Measurements from ENCODE around the gene OR2T2.
"Not testable (repeated sequence)": the region's sequence is repeated elsewhere in the genome, so short reads cannot be mapped to it uniquely, and the experiment has no call there.

Gene OR2T2

DNA sequence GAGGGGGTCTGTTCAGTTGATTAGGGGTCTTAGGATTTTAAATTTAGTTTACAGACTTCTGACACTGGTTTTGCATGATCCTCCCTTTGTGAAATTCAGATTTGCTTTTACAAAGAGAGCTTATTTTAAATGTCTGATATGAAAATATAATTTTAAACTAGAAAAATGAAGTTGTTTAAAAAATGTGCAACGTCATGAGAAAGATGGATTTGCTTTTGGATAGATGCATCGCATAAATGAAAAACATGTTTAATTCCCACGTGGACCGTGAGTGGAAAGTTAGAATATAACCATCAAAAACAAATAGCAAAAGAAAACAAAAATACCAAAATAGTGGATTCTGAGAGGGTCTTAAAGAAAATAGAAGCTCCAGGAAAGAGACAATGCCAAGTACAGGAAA lies 25.7 kb downstream of the OR2T2 start:
- TF ChIP-seq, protein P1, sequence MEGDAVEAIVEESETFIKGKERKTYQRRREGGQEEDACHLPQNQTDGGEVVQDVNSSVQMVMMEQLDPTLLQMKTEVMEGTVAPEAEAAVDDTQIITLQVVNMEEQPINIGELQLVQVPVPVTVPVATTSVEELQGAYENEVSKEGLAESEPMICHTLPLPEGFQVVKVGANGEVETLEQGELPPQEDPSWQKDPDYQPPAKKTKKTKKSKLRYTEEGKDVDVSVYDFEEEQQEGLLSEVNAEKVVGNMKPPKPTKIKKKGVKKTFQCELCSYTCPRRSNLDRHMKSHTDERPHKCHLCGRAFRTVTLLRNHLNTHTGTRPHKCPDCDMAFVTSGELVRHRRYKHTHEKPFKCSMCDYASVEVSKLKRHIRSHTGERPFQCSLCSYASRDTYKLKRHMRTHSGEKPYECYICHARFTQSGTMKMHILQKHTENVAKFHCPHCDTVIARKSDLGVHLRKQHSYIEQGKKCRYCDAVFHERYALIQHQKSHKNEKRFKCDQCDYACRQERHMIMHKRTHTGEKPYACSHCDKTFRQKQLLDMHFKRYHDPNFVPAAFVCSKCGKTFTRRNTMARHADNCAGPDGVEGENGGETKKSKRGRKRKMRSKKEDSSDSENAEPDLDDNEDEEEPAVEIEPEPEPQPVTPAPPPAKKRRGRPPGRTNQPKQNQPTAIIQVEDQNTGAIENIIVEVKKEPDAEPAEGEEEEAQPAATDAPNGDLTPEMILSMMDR (IDR thresholded peaks at IDR 0.05; ENCODE audit: extremely low read depth, insufficient read depth, missing control alignments): no peak
- no peak for DNase-seq (ENCODE audit: low spot score)
- in situ Hi-C loops (cut with MboI; ENCODE audit: low pct_unique_long_range_greater_than_20kb, low sequenced_read_pairs, unreplicated experiment): no loop called here

- DNase-seq (ENCODE audit: low spot score); in situ Hi-C loops (cut with MboI; ENCODE audit: low pct_unique_long_range_greater_than_20kb, low sequenced_read_pairs, unreplicated experiment): not testable (repeated sequence)
Observed at GRCh38 chr1:248472111-248472510, 26.7 kb downstream of the OR2T2 start.

- in situ Hi-C loops (cut with MboI; ENCODE audit: low pct_unique_long_range_greater_than_20kb, low sequenced_read_pairs, unreplicated experiment); DNase-seq (ENCODE audit: low spot score): not testable (repeated sequence)
Observed at GRCh38 chr1:248473051-248473450, 27.6 kb downstream of the OR2T2 start, which contains the start of gene OR2T3. Gene OR2T3 (plus strand): TSS chr1:248473351. CDS start chr1:248473351, 0 bp downstream.

- DNase-seq (ENCODE audit: low spot score); in situ Hi-C loops (cut with MboI; ENCODE audit: low pct_unique_long_range_greater_than_20kb, low sequenced_read_pairs, unreplicated experiment): not testable (repeated sequence)
Observed at GRCh38 chr1:248475660-248476059, 30.2 kb downstream of the OR2T2 start.

DNA sequence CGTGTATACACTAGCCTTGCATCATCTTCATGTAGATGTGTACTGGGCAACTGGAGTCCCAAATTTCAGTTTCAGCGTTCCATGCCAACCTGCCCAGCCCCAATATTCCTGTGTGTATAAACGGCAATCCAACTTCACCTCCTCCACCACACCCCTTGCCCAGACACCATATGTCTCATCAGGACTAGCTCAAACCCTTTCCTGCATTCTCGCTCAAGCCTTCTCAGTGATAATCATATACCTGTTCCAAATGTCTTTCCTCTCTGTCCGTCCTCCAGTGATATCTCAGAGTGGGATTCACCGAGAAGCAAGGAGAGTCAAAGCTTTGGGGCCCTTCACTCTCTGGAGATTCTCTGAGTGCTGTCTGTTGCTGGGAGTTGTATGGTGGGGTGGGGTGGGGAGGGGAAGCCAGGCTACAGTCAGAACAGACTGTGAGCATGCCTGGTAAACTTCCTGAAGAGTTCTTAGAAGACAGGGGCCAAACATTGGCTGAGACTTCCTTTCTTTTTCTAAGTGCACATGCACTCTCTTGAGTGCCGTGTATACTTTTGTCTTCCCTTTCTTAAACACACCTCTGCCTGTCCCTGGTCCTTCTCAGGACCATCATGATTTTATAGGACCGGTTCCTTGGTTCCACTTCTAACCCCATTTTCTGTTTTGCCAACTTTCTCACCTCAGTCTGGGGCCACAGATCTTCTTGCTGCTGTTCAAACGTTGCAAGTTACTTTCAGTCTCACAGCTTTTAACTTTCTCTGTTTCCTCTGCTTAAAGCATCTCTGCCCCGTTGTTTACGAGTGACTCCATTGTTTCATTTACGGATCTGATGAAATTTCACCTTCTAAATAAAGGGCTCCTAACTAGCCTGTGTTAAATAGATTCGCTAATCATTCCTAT lies 36.5 kb downstream of the OR2T2 start:
- in situ Hi-C loops (cut with MboI; ENCODE audit: low pct_unique_long_range_greater_than_20kb, low sequenced_read_pairs, unreplicated experiment): not testable (repeated sequence)
- peak; percentile 9 for DNase-seq (ENCODE audit: low spot score)

- in situ Hi-C loops (cut with MboI; ENCODE audit: low pct_unique_long_range_greater_than_20kb, low sequenced_read_pairs, unreplicated experiment); DNase-seq (ENCODE audit: low spot score): not testable (repeated sequence)
Observed at GRCh38 chr1:248488289-248488688, 42.9 kb downstream of the OR2T2 start, which contains the start of gene OR2T5. Gene OR2T5 (plus strand): TSS chr1:248488589. CDS start chr1:248488589, 0 bp downstream.

- DNase-seq (ENCODE audit: low spot score); in situ Hi-C loops (cut with MboI; ENCODE audit: low pct_unique_long_range_greater_than_20kb, low sequenced_read_pairs, unreplicated experiment): not testable (repeated sequence)
Observed at GRCh38 chr1:248496661-248497060, 51.2 kb downstream of the OR2T2 start.

DNA sequence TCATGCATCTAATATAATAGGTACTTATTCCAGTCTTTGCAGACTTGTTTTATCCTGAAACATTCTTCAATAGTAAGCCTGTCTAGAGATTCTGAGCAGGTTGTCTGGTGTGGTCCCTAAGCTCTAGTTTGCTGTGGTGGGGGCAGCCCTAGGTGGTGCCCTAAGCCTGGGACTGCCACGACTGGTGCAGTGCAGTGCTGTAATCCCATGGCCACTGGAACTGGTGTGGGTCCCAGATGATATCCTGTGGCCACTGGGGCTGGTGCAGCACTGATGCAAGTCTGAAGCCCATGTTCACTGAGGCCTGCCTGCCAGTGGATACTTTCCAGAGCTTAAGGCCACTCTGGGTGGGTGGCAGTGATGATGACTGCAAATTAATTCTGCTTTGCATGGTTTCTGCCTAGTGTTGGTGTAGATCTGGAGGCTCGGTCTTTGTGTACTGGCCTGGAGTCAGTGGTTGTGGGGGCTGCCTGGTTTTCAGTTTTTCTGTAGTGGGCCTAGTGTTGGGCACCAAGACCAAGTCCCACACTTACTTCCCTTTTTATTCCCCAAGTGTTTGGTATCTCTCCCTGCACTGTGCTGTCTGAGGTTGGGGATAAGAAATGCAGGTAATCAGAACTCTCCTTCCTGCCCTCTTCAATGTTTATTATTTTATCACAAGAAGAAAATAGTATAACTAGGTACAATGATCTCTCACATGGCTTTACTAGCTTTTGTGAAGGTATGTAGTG lies 55.0 kb downstream of the OR2T2 start:
- DNase-seq (ENCODE audit: low spot score); in situ Hi-C loops (cut with MboI; ENCODE audit: low pct_unique_long_range_greater_than_20kb, low sequenced_read_pairs, unreplicated experiment): not testable (repeated sequence)
